A673 (cell line): ENCODE results near the gene PDE8B.

ENCODE experiments used
- CTCF ChIP-seq: fragments of 300-800, 200-600 bp; sonication (generic); conservative IDR thresholded peaks from 2 replicates; pipeline ENCODE4 v1.5.1; 2017; ENCODE audit warnings: low read depth, mild to moderate bottlenecking, antibody characterized with exemption, low read length, moderate library complexity, mixed read lengths
- EZH2 ChIP-seq: fragments of 200-600 bp; sonication (generic); IDR thresholded peaks from 2 replicates; pipeline ENCODE4 v1.6.1; 2017; ENCODE audit warnings: borderline replicate concordance, low read depth, mild to moderate bottlenecking, mixed read lengths, antibody characterized with exemption, low read length; ENCODE audit not compliant: poor library complexity, severe bottlenecking

GRCh38 chr5:77418162-77418561 is 207.7 kb downstream of the PDE8B start:
- TF ChIP-seq EZH2 (no peak), CTCF (no peak)
